ENCODE results near the gene MAP4K4. TPM values are rescaled to one million over a fixed set of nuclear protein-coding genes. Genes with fewer than 3 reads are reported as not detected.

The MAP4K4 gene
- total RNA-seq, 1 experiment from 2014 or later = 162 TPM

GRCh38 chr2:101870444-101870843 lies 172.9 kb downstream of the MAP4K4 start:
- ChIA-PET CTCF (interaction anchor here (0.6 to 3.5 kb wide), 3 partner anchors 9 to 150 kb away, joined by 3 to 16 read pairs (median 9); no protein-coding TSS in a partner anchor), POLR2A (no interaction called here)
- no peak for TF ChIP-seq CTCF (IDR thresholded peaks at IDR 0.05; ENCODE audit: unreplicated experiment)
- no peaks in the 10 kb centered on the region for H3K9me3 Mint-ChIP-seq (ENCODE audit: unreplicated experiment)
- no TSS peak for BruUV-seq (replicated peaks)
- H3K27ac Mint-ChIP-seq (ENCODE audit: low read depth, unreplicated experiment) = no peak overlapping the region
- no peak for DNase-seq (ENCODE audit: unreplicated experiment)
- intact Hi-C loops (cut with micrococcal nuclease) = no loop called here
- peaks cover 97% of the 10 kb centered on the region for H3K36me3 Mint-ChIP-seq (ENCODE audit: insufficient read depth, unreplicated experiment)
- no peaks in the 10 kb centered on the region for H3K27me3 Mint-ChIP-seq (ENCODE audit: insufficient read depth, unreplicated experiment)
- H3K4me3 Mint-ChIP-seq (ENCODE audit: unreplicated experiment) = no peak overlapping the region
- H3K4me1 Mint-ChIP-seq (ENCODE audit: insufficient read depth, unreplicated experiment) = no peaks in the 10 kb centered on the region

GRCh38 chr2:101871480-101871879 lies 174.0 kb downstream of the MAP4K4 start:
- no peak for DNase-seq (ENCODE audit: unreplicated experiment)
- ChIA-PET CTCF (interaction anchor here (0.6 to 2.5 kb wide), 5 partner anchors 12 to 576 kb away, joined by 3 to 13 read pairs (median 4); no protein-coding TSS in a partner anchor), POLR2A (interaction anchor here (0.6 kb wide), 1 partner anchor 108 kb away, joined by 4 read pairs; no protein-coding TSS in a partner anchor)
- H3K27me3 Mint-ChIP-seq (ENCODE audit: insufficient read depth, unreplicated experiment) = no peaks in the 10 kb centered on the region
- intact Hi-C loops (cut with micrococcal nuclease) = no loop called here
- no TSS peak for BruUV-seq (replicated peaks)
- H3K27ac Mint-ChIP-seq (ENCODE audit: low read depth, unreplicated experiment) = no peak overlapping the region
- H3K4me1 Mint-ChIP-seq (ENCODE audit: insufficient read depth, unreplicated experiment) = no peaks in the 10 kb centered on the region
- H3K36me3 Mint-ChIP-seq (ENCODE audit: insufficient read depth, unreplicated experiment) = peaks cover 97% of the 10 kb centered on the region
- TF ChIP-seq CTCF (IDR thresholded peaks at IDR 0.05; ENCODE audit: unreplicated experiment) = no peak
- H3K9me3 Mint-ChIP-seq (ENCODE audit: unreplicated experiment) = no peaks in the 10 kb centered on the region
- no peak overlapping the region for H3K4me3 Mint-ChIP-seq (ENCODE audit: unreplicated experiment)

- no peak for TF ChIP-seq CTCF (IDR thresholded peaks at IDR 0.05; ENCODE audit: unreplicated experiment)
- DNase-seq (ENCODE audit: unreplicated experiment) = no peak
- Mint-ChIP-seq H3K9me3 (ENCODE audit: unreplicated experiment) (no peaks in the 10 kb centered on the region), H3K36me3 (ENCODE audit: insufficient read depth, unreplicated experiment) (peaks cover 94% of the 10 kb centered on the region), H3K27ac (ENCODE audit: low read depth, unreplicated experiment) (peak overlapping the region; percentile 65), H3K4me1 (ENCODE audit: insufficient read depth, unreplicated experiment) (no peaks in the 10 kb centered on the region), H3K4me3 (ENCODE audit: unreplicated experiment) (no peak overlapping the region), H3K27me3 (ENCODE audit: insufficient read depth, unreplicated experiment) (no peaks in the 10 kb centered on the region)
- intact Hi-C loops (cut with micrococcal nuclease) = no loop called here
- no TSS peak for BruUV-seq (replicated peaks)
- ChIA-PET CTCF (interaction anchor here (0.6 to 2.5 kb wide), 7 partner anchors 11 to 575 kb away, joined by 3 to 13 read pairs (median 3); no protein-coding TSS in a partner anchor), POLR2A (interaction anchor here (0.5 kb wide), 1 partner anchor 66 kb away, joined by 5 read pairs; no protein-coding TSS in a partner anchor)
These were observed 175.0 kb downstream of the MAP4K4 start for GRCh38 chr2:101872480-101872879.

- Mint-ChIP-seq H3K9me3 (ENCODE audit: unreplicated experiment) (no peaks in the 10 kb centered on the region), H3K27me3 (ENCODE audit: insufficient read depth, unreplicated experiment) (no peaks in the 10 kb centered on the region), H3K4me1 (ENCODE audit: insufficient read depth, unreplicated experiment) (no peaks in the 10 kb centered on the region), H3K36me3 (ENCODE audit: insufficient read depth, unreplicated experiment) (peaks cover 94% of the 10 kb centered on the region), H3K27ac (ENCODE audit: low read depth, unreplicated experiment) (no peak overlapping the region), H3K4me3 (ENCODE audit: unreplicated experiment) (no peak overlapping the region)
- no peak for TF ChIP-seq CTCF (IDR thresholded peaks at IDR 0.05; ENCODE audit: unreplicated experiment)
- CTCF ChIA-PET = interaction anchor here (0.8 to 2.5 kb wide), 3 partner anchors 10 to 531 kb away, joined by 3 to 13 read pairs (median 3); no protein-coding TSS in a partner anchor
- DNase-seq (ENCODE audit: unreplicated experiment) = no peak
- POLR2A ChIA-PET = interaction anchor here (0.6 kb wide), 1 partner anchor 332 kb away, joined by 3 read pairs; no protein-coding TSS in a partner anchor
- intact Hi-C loops (cut with micrococcal nuclease) = no loop called here
- BruUV-seq (replicated peaks) = no TSS peak
These were observed 176.0 kb downstream of the MAP4K4 start for GRCh38 chr2:101873543-101873942.

Data from MCF 10A (cell line).